WTC11 (cell line): ENCODE data around the gene DNAJC5G. TPM values are rescaled to one million over a fixed set of nuclear protein-coding genes. Genes with fewer than 3 reads are reported as not detected.

Experiments used
- ATAC-seq: fragments of 200-7000 bp; cut with Tn5 transposase; 2 replicates; pipeline ENCODE4 v1.10.0; 2021; ENCODE audit warnings: mild to moderate bottlenecking, moderate library complexity
- CTCF ChIA-PET: fragments of 300-600 bp; sonication (Branson Sonifier 250); formaldehyde crosslinking; loops from one replicate; lab custom pipeline; 2021; ENCODE audit warnings: antibody characterized with exemption; lab: Charles Lee
- POLR2A ChIA-PET: fragments of 350-600 bp; sonication (Branson Sonifier 250); formaldehyde crosslinking; loops from one replicate; lab custom pipeline; 2021; ENCODE audit warnings: antibody characterized with exemption; lab: Charles Lee
- DNase-seq: peaks from one replicate; pipeline ENCODE4 v3.0.0; 2021; ENCODE audit warnings: low spot score
- H3K27ac Mint-ChIP-seq: 2 replicates; pipeline ENCODE4 v1.8.0; 2021; ENCODE audit warnings: mixed read lengths
- H3K27me3 Mint-ChIP-seq: 2 replicates; pipeline ENCODE4 v1.8.0; 2021; ENCODE audit warnings: low read depth, mild to moderate bottlenecking, moderate library complexity, mixed read lengths
- H3K36me3 Mint-ChIP-seq: 2 replicates; pipeline ENCODE4 v1.8.0; 2021; ENCODE audit warnings: mixed read lengths
- H3K4me1 Mint-ChIP-seq: 2 replicates; pipeline ENCODE4 v1.8.0; 2022; ENCODE audit warnings: mixed read lengths
- H3K4me3 Mint-ChIP-seq: 2 replicates; pipeline ENCODE4 v1.8.0; 2021; ENCODE audit warnings: mild to moderate bottlenecking, moderate library complexity, mixed read lengths
- H3K9me3 Mint-ChIP-seq: 2 replicates; pipeline ENCODE4 v1.8.0; 2021; ENCODE audit warnings: mixed read lengths
- ATF2 ChIP-seq: sonication (generic); formaldehyde crosslinking; IDR thresholded peaks from 2 replicates; pipeline ENCODE4 v1.8.1; 2022; ENCODE audit warnings: low read depth, missing genetic modification reagents, borderline replicate concordance
- E2F1 ChIP-seq: sonication (generic); formaldehyde crosslinking; IDR thresholded peaks from 2 replicates; pipeline ENCODE4 v1.8.0; 2022; ENCODE audit warnings: mild to moderate bottlenecking, missing genetic modification reagents
- ETV6 ChIP-seq: sonication (generic); formaldehyde crosslinking; IDR thresholded peaks from 2 replicates; pipeline ENCODE4 v1.8.1; 2022; ENCODE audit warnings: mild to moderate bottlenecking, missing genetic modification reagents
- FOXJ3 ChIP-seq: sonication (generic); formaldehyde crosslinking; IDR thresholded peaks from 2 replicates; pipeline ENCODE4 v1.9.0; 2021; ENCODE audit warnings: missing genetic modification reagents, mild to moderate bottlenecking, borderline replicate concordance
- GRHL2 ChIP-seq: fragments of 250-450 bp; sonication (Bioruptor Pico); IDR thresholded peaks from 2 replicates; pipeline ENCODE4 v1.8.0; 2022; ENCODE audit warnings: mild to moderate bottlenecking, moderate library complexity; ENCODE audit not compliant: insufficient replicate concordance, severe bottlenecking
- GTF2I ChIP-seq: fragments of 250-450 bp; sonication (Bioruptor Pico); conservative IDR thresholded peaks from 2 replicates; pipeline ENCODE4 v1.4.0; 2021; ENCODE audit warnings: mild to moderate bottlenecking
- HMGXB4 ChIP-seq: sonication (generic); formaldehyde crosslinking; IDR thresholded peaks from 2 replicates; pipeline ENCODE4 v1.8.1; 2023; ENCODE audit warnings: mild to moderate bottlenecking, moderate library complexity, missing genetic modification reagents
- KAT7 ChIP-seq: sonication (generic); formaldehyde crosslinking; IDR thresholded peaks from 2 replicates; pipeline ENCODE4 v1.8.1; 2023; ENCODE audit warnings: missing genetic modification reagents, mild to moderate bottlenecking, borderline replicate concordance
- NFE2L1 ChIP-seq: sonication (generic); formaldehyde crosslinking; IDR thresholded peaks from 2 replicates; pipeline ENCODE4 v1.8.1; 2023; ENCODE audit warnings: missing genetic modification reagents
- NFYB ChIP-seq: sonication (generic); formaldehyde crosslinking; conservative IDR thresholded peaks from 2 replicates; pipeline ENCODE4 v1.8.0; 2022; ENCODE audit warnings: low read depth, missing genetic modification reagents
- NR1H2 ChIP-seq: sonication (generic); formaldehyde crosslinking; IDR thresholded peaks from 2 replicates; pipeline ENCODE4 v1.9.0; 2021; ENCODE audit warnings: mild to moderate bottlenecking, moderate library complexity, missing genetic modification reagents
- OVOL2 ChIP-seq: fragments of 250-450 bp; sonication (Bioruptor Pico); IDR thresholded peaks from 2 replicates; pipeline ENCODE4 v1.9.0; 2021; ENCODE audit warnings: mild to moderate bottlenecking, borderline replicate concordance
- PRRX2 ChIP-seq: fragments of 250-450 bp; sonication (Bioruptor Pico); IDR thresholded peaks from 2 replicates; pipeline ENCODE4 v1.8.0; 2021; ENCODE audit warnings: mild to moderate bottlenecking
- RELA ChIP-seq: sonication (generic); formaldehyde crosslinking; IDR thresholded peaks from 2 replicates; pipeline ENCODE4 v1.8.1; 2022; ENCODE audit warnings: missing genetic modification reagents, mild to moderate bottlenecking, borderline replicate concordance
- SP1 ChIP-seq: sonication (generic); formaldehyde crosslinking; conservative IDR thresholded peaks from 2 replicates; pipeline ENCODE4 v1.8.1; 2022; ENCODE audit warnings: missing genetic modification reagents
- USF2 ChIP-seq: sonication (generic); formaldehyde crosslinking; IDR thresholded peaks from 2 replicates; pipeline ENCODE4 v1.8.1; 2023; ENCODE audit warnings: mild to moderate bottlenecking, missing genetic modification reagents, moderate library complexity
- ZNF396 ChIP-seq: fragments of 250-450 bp; sonication (Bioruptor Pico); IDR thresholded peaks from 2 replicates; pipeline ENCODE4 v1.8.0; 2021; ENCODE audit warnings: mild to moderate bottlenecking, moderate library complexity, borderline replicate concordance
- ZNF532 ChIP-seq: fragments of 250-450 bp; sonication (Bioruptor Pico); IDR thresholded peaks from 2 replicates; pipeline ENCODE4 v1.9.0; 2021; ENCODE audit warnings: mild to moderate bottlenecking, borderline replicate concordance
- total RNA-seq: library from RNA; stranded (reverse); gene quantifications from 3 replicates; pipeline ENCODE4 v1.2.3, GENCODE V29; 2021
- TF ChIP-seq, protein P1 (sequence below): fragments of 250-450 bp; sonication (Bioruptor Pico); IDR thresholded peaks from 2 replicates; pipeline ENCODE4 v1.9.0; 2021; ENCODE audit warnings: moderate library complexity, mild to moderate bottlenecking, inconsistent platforms, borderline replicate concordance
- TF ChIP-seq, protein P2 (sequence below): fragments of 200-600 bp; IDR thresholded peaks from 2 replicates; pipeline ENCODE4 v1.8.0; 2022; ENCODE audit warnings: antibody characterized with exemption

The DNAJC5G gene
- total RNA-seq, 1 experiment from 2014 or later = 0.44 TPM

DNA sequence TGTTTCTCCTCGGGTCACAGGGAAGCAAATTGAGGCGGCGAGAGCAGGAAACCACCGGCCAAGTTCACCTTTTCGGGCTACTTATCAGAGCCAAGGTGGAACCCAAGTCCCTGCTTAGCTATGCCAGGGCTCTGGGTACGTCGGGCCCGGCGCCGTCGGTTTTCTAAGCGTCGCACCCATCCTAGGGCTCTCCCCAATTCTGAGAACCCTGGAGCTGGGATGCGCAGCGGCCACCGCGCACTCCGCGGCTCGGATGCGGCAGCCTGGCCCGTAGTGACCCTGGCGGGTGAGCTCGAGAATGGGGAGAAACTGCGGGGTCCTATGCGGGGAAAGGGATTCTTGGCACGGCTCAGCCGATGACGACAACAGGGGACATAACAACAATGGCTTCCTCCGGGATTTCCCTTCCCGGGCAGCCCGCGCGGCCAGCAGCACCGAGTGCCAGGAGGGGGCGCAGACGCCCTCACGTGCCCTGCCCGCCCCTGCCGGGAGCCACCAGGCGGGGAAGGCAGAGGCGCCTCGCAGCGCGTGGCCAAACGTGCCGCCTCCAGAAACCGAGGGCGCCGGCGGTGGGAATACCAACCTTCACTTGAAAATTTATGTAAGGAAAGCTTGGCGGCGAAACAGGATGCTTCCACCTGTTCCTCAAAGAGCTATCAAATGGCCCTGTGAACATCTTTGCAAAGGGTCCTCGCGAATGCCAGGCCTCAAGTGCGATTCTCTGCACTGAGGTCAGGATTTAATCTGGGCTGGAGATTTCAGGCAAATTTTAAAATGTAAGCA is 10.3 kb upstream of the DNAJC5G start (continued):
- TF ChIP-seq ZNF396 (CRISPR knock-in tag) (no peak), NR1H2 (CRISPR knock-in tag) (peak; percentile 54; the same call in 1 of the 2 replicates), HMGXB4 (CRISPR knock-in tag) (peak; percentile 92), NFE2L1 (CRISPR knock-in tag) (peak; percentile 94), NFYB (CRISPR knock-in tag) (no peak; the same call in 1 of the 2 replicates), E2F1 (CRISPR knock-in tag) (peak; percentile 95), KAT7 (CRISPR knock-in tag) (peak; percentile 85; the same call in 1 of the 2 replicates), PRRX2 (no peak), GRHL2 (CRISPR knock-in tag) (no peak), ETV6 (CRISPR knock-in tag) (peak; percentile 93), GTF2I (no peak), RELA (CRISPR knock-in tag) (peak; percentile 91)
- TF ChIP-seq, protein P1, sequence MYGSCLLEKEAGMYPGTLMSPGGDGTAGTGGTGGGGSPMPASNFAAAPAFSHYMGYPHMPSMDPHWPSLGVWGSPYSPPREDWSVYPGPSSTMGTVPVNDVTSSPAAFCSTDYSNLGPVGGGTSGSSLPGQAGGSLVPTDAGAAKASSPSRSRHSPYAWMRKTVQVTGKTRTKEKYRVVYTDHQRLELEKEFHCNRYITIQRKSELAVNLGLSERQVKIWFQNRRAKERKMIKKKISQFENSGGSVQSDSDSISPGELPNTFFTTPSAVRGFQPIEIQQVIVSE (CRISPR knock-in tag) = no peak
- TF ChIP-seq, protein P2, sequence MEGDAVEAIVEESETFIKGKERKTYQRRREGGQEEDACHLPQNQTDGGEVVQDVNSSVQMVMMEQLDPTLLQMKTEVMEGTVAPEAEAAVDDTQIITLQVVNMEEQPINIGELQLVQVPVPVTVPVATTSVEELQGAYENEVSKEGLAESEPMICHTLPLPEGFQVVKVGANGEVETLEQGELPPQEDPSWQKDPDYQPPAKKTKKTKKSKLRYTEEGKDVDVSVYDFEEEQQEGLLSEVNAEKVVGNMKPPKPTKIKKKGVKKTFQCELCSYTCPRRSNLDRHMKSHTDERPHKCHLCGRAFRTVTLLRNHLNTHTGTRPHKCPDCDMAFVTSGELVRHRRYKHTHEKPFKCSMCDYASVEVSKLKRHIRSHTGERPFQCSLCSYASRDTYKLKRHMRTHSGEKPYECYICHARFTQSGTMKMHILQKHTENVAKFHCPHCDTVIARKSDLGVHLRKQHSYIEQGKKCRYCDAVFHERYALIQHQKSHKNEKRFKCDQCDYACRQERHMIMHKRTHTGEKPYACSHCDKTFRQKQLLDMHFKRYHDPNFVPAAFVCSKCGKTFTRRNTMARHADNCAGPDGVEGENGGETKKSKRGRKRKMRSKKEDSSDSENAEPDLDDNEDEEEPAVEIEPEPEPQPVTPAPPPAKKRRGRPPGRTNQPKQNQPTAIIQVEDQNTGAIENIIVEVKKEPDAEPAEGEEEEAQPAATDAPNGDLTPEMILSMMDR = peak; percentile 46; the same call in 1 of the 2 replicates
- TF ChIP-seq, all 79 proteins: peak for 39

DNA sequence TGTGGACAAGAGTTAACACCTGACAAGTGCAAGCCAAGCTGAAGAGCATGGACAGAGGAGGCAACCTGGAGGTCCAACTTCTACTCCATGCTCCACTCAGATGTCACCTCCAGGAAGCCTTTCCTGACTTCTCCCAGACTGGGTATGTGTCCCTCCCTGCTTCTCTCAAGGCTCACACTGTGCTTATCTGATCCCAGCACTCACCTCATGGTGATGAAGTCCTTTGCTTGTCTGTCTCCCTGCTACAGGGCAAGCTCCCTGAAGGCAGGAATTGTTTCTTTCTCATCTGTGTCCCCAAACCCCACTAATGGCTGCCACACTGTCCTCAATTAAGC is 9.7 kb upstream of the DNAJC5G start:
- Mint-ChIP-seq H3K9me3 (peaks cover 8% of the 10 kb centered on the region), H3K27me3 (peaks cover 21% of the 10 kb centered on the region), H3K4me1 (peaks cover 26% of the 10 kb centered on the region), H3K27ac (no peak overlapping the region), H3K4me3 (peak overlapping the region; percentile 36), H3K36me3 (no peaks in the 10 kb centered on the region)
- ATAC-seq = no peak
- no peak for DNase-seq
- POLR2A ChIA-PET = interaction anchor here (0.6 kb wide), 1 partner anchor 12 kb away, joined by 11 read pairs; no protein-coding TSS in a partner anchor
- CTCF ChIA-PET = interaction anchor here (0.7 to 7.7 kb wide), 12 partner anchors 8 to 131 kb away, joined by 3 to 124 read pairs (median 7); partner anchors contain the start of genes DNAJC5G, EIF2B4, PREB and TRIM54
- no peak for TF ChIP-seq USF2
- TF ChIP-seq HMGXB4 (CRISPR knock-in tag) = no peak
- no peak for TF ChIP-seq ATF2 (CRISPR knock-in tag)
- TF ChIP-seq OVOL2 (CRISPR knock-in tag) = no peak
- no peak for TF ChIP-seq FOXJ3 (CRISPR knock-in tag)
- no peak for TF ChIP-seq SP1 (CRISPR knock-in tag)
- TF ChIP-seq ZNF532 (CRISPR knock-in tag) = no peak
